ENCODE measurements around the gene RASD2.

RASD2 gene

GRCh38 chr22:35542157-35542938 lies 1.7 kb downstream of the RASD2 start:
- DNase-seq: no peak

- DNase-seq: no peak
Measured at GRCh38 chr22:35542939-35543516, 2.4 kb downstream of the RASD2 start.

GRCh38 chr22:35543702-35544101 lies 3.1 kb downstream of the RASD2 start:
- no peak for DNase-seq

GRCh38 chr22:35544189-35544588 lies 3.6 kb downstream of the RASD2 start:
- peak; percentile 38 for DNase-seq

GRCh38 chr22:35544827-35545226 lies 4.2 kb downstream of the RASD2 start:
- no peak for DNase-seq

GRCh38 chr22:35546886-35547285 lies 6.3 kb downstream of the RASD2 start:
- DNase-seq: no peak

GRCh38 chr22:35547987-35548721 lies 7.5 kb downstream of the RASD2 start:
- DNase-seq: no peak

GRCh38 chr22:35548722-35549112 lies 8.1 kb downstream of the RASD2 start:
- no peak for DNase-seq

GRCh38 chr22:35549328-35549727 lies 8.7 kb downstream of the RASD2 start:
- no peak for DNase-seq

- no peak for DNase-seq
Measured at GRCh38 chr22:35551549-35552177, 11.0 kb downstream of the RASD2 start.

- no peak for DNase-seq
Measured at GRCh38 chr22:35552196-35552842, 11.7 kb downstream of the RASD2 start.

- no peak for DNase-seq
Measured at GRCh38 chr22:35552846-35553245, 12.2 kb downstream of the RASD2 start.

- DNase-seq: no peak
Measured at GRCh38 chr22:35553341-35553740, 12.7 kb downstream of the RASD2 start.

GRCh38 chr22:35554297-35554845 lies 13.7 kb downstream of the RASD2 start:
- DNase-seq: no peak

GRCh38 chr22:35555483-35555890 lies 14.9 kb downstream of the RASD2 start:
- DNase-seq: no peak

GRCh38 chr22:35555946-35556547 lies 15.4 kb downstream of the RASD2 start:
- DNase-seq: no peak

GRCh38 chr22:35556666-35557065 lies 16.0 kb downstream of the RASD2 start:
- no peak for DNase-seq

- no peak for DNase-seq
Measured at GRCh38 chr22:35558031-35558430, 17.4 kb downstream of the RASD2 start.

GRCh38 chr22:35558719-35559118 lies 18.1 kb downstream of the RASD2 start:
- no peak for DNase-seq

- DNase-seq: no peak
Measured at GRCh38 chr22:35559354-35560005, 18.8 kb downstream of the RASD2 start.

GRCh38 chr22:35560366-35560765 lies 19.7 kb downstream of the RASD2 start:
- DNase-seq: no peak

- DNase-seq: no peak
Measured at GRCh38 chr22:35560824-35561223, 20.2 kb downstream of the RASD2 start.
